Measurements from ENCODE around the gene TASP1. TPM values are rescaled to one million over a fixed set of nuclear protein-coding genes. Genes with fewer than 3 reads are reported as not detected.
"Not testable (repeated sequence)": the region's sequence is repeated elsewhere in the genome, so short reads cannot be mapped to it uniquely, and the experiment has no call there.

The TASP1 gene
- total RNA-seq, 1 experiment from 2014 or later: 19.0 TPM

- Mint-ChIP-seq H3K27me3 (ENCODE audit: insufficient read depth, unreplicated experiment) (no peaks in the 10 kb centered on the region), H3K4me1 (ENCODE audit: insufficient read depth, unreplicated experiment) (peaks cover 6% of the 10 kb centered on the region), H3K27ac (ENCODE audit: low read depth, unreplicated experiment) (no peak overlapping the region), H3K4me3 (ENCODE audit: unreplicated experiment) (no peak overlapping the region), H3K9me3 (ENCODE audit: unreplicated experiment) (no peaks in the 10 kb centered on the region), H3K36me3 (ENCODE audit: insufficient read depth, unreplicated experiment) (peaks cover 28% of the 10 kb centered on the region)
- DNase-seq (ENCODE audit: unreplicated experiment): no peak
- TF ChIP-seq, protein P1, sequence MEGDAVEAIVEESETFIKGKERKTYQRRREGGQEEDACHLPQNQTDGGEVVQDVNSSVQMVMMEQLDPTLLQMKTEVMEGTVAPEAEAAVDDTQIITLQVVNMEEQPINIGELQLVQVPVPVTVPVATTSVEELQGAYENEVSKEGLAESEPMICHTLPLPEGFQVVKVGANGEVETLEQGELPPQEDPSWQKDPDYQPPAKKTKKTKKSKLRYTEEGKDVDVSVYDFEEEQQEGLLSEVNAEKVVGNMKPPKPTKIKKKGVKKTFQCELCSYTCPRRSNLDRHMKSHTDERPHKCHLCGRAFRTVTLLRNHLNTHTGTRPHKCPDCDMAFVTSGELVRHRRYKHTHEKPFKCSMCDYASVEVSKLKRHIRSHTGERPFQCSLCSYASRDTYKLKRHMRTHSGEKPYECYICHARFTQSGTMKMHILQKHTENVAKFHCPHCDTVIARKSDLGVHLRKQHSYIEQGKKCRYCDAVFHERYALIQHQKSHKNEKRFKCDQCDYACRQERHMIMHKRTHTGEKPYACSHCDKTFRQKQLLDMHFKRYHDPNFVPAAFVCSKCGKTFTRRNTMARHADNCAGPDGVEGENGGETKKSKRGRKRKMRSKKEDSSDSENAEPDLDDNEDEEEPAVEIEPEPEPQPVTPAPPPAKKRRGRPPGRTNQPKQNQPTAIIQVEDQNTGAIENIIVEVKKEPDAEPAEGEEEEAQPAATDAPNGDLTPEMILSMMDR (IDR thresholded peaks at IDR 0.05; ENCODE audit: unreplicated experiment): no peak
- BruUV-seq (replicated peaks): no TSS peak
- CTCF ChIA-PET: interaction anchor here (0.6 kb wide), 2 partner anchors 140 to 1345 kb away, joined by 3 to 6 read pairs; no protein-coding TSS in a partner anchor
- intact Hi-C loops (cut with micrococcal nuclease): loop anchor here (10.0 kb wide), 1 partner anchor 142 kb away; no protein-coding TSS in a partner anchor
- POLR2A ChIA-PET: interaction anchor here (0.7 to 1.2 kb wide), 5 partner anchors 14 to 623 kb away, joined by 3 read pairs; no protein-coding TSS in a partner anchor
Observed at GRCh38 chr20:13632431-13632830, 6.3 kb downstream of the TASP1 start.

DNA sequence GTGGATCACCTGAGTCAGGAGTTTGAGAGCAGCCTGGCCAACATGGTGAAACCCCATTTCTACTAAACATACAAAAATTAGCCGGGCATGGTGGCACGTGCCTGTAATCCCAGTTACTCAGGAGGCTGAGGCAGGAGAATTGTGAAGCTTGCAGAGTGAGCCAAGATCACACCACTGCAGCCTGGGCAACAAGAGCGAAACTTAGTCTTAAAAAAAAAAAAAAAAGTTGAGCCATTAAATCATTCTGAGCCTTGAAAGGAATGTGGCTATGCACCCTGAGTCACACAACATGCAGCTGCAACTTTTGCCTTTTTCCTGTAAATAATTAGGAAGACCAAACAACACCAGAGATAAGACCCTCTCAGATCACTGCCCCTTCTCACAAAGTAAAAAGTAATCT, 11.2 kb downstream of the TASP1 start:
- intact Hi-C loops (cut with micrococcal nuclease); H3K9me3 Mint-ChIP-seq (ENCODE audit: unreplicated experiment); DNase-seq (ENCODE audit: unreplicated experiment); H3K4me3 Mint-ChIP-seq (ENCODE audit: unreplicated experiment); H3K4me1 Mint-ChIP-seq (ENCODE audit: insufficient read depth, unreplicated experiment); H3K27ac Mint-ChIP-seq (ENCODE audit: low read depth, unreplicated experiment); BruUV-seq (replicated peaks); CTCF ChIA-PET; H3K27me3 Mint-ChIP-seq (ENCODE audit: insufficient read depth, unreplicated experiment): not testable (repeated sequence)
- POLR2A ChIA-PET: interaction anchor here (0.7 to 1.2 kb wide), 3 partner anchors 61 to 150 kb away, joined by 3 to 4 read pairs (median 3); no protein-coding TSS in a partner anchor
- H3K36me3 Mint-ChIP-seq (ENCODE audit: insufficient read depth, unreplicated experiment): peaks cover 36% of the 10 kb centered on the region

GRCh38 chr20:13626724-13627123, 12.0 kb downstream of the TASP1 start:
- Mint-ChIP-seq H3K9me3 (ENCODE audit: unreplicated experiment) (no peaks in the 10 kb centered on the region), H3K27ac (ENCODE audit: low read depth, unreplicated experiment) (no peak overlapping the region), H3K36me3 (ENCODE audit: insufficient read depth, unreplicated experiment) (peaks cover 40% of the 10 kb centered on the region), H3K4me1 (ENCODE audit: insufficient read depth, unreplicated experiment) (no peaks in the 10 kb centered on the region), H3K27me3 (ENCODE audit: insufficient read depth, unreplicated experiment) (no peaks in the 10 kb centered on the region), H3K4me3 (ENCODE audit: unreplicated experiment) (no peak overlapping the region)
- ChIA-PET CTCF (interaction anchor here (0.6 to 1.5 kb wide), 2 partner anchors 80 to 428 kb away, joined by 3 read pairs; no protein-coding TSS in a partner anchor), POLR2A (interaction anchor here (0.6 kb wide), 1 partner anchor 10 kb away, joined by 3 read pairs; no protein-coding TSS in a partner anchor)
- no TSS peak for BruUV-seq (replicated peaks)
- DNase-seq (ENCODE audit: unreplicated experiment): no peak
- intact Hi-C loops (cut with micrococcal nuclease): no loop called here
- TF ChIP-seq, protein P1 (IDR thresholded peaks at IDR 0.05; ENCODE audit: unreplicated experiment): no peak

DNA sequence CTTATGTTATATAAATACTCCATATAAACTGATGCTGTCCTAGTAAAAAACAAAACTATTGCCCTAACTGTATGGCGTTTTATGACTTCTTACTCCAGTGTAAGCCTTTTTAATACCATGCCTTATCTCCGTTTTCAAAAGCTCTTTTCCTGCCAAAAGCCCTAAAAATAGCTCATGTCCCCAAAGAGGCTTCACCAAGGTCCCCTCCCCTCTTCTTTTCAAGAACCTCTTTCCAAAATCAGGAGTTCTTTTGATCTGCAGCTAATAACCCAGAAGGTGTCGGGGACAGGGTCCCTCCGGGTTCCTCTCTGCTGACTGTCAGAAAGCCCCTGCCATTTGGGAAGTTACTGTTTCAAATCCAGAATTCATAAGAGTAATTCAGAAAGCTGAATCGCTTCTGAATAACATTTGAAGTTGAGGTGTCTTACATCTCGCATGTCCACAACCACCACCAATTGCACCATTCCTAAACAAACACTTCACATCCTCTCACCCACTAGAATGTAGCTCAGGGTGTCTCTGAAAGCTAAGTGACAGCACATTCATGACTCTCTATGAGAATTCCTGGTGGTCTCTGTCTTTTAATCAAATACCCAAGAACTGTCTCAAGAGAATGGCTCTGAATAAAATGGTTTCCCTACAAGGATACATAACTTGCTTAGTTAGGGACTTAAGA, 13.3 kb downstream of the TASP1 start:
- Mint-ChIP-seq H3K9me3 (ENCODE audit: unreplicated experiment) (no peaks in the 10 kb centered on the region), H3K27me3 (ENCODE audit: insufficient read depth, unreplicated experiment) (no peaks in the 10 kb centered on the region), H3K36me3 (ENCODE audit: insufficient read depth, unreplicated experiment) (peaks cover 40% of the 10 kb centered on the region), H3K4me3 (ENCODE audit: unreplicated experiment) (no peak overlapping the region), H3K27ac (ENCODE audit: low read depth, unreplicated experiment) (no peak overlapping the region), H3K4me1 (ENCODE audit: insufficient read depth, unreplicated experiment) (no peaks in the 10 kb centered on the region)
- TF ChIP-seq, protein P1 (IDR thresholded peaks at IDR 0.05; ENCODE audit: unreplicated experiment): no peak
- BruUV-seq (replicated peaks): no TSS peak
- intact Hi-C loops (cut with micrococcal nuclease): no loop called here
- DNase-seq (ENCODE audit: unreplicated experiment): no peak
- ChIA-PET POLR2A (interaction anchor here (1.5 kb wide), 1 partner anchor 12 kb away, joined by 3 read pairs; no protein-coding TSS in a partner anchor), CTCF (interaction anchor here (0.7 to 1.5 kb wide), 2 partner anchors 79 to 167 kb away, joined by 3 to 4 read pairs; no protein-coding TSS in a partner anchor)

- H3K27me3 Mint-ChIP-seq (ENCODE audit: insufficient read depth, unreplicated experiment); BruUV-seq (replicated peaks); H3K9me3 Mint-ChIP-seq (ENCODE audit: unreplicated experiment); H3K4me3 Mint-ChIP-seq (ENCODE audit: unreplicated experiment); intact Hi-C loops (cut with micrococcal nuclease); DNase-seq (ENCODE audit: unreplicated experiment): not testable (repeated sequence)
- ChIA-PET POLR2A (interaction anchor here (0.7 to 1.0 kb wide), 2 partner anchors 9 to 14 kb away, joined by 3 to 4 read pairs; no protein-coding TSS in a partner anchor), CTCF (interaction anchor here (1.3 kb wide), 1 partner anchor 8 kb away, joined by 3 read pairs; no protein-coding TSS in a partner anchor)
- Mint-ChIP-seq H3K36me3 (ENCODE audit: insufficient read depth, unreplicated experiment) (peaks cover 20% of the 10 kb centered on the region), H3K4me1 (ENCODE audit: insufficient read depth, unreplicated experiment) (peaks cover 12% of the 10 kb centered on the region), H3K27ac (ENCODE audit: low read depth, unreplicated experiment) (peak overlapping the region; percentile 54)
Observed at GRCh38 chr20:13619415-13619814, 19.3 kb downstream of the TASP1 start.

- H3K4me3 Mint-ChIP-seq (ENCODE audit: unreplicated experiment); H3K27ac Mint-ChIP-seq (ENCODE audit: low read depth, unreplicated experiment); intact Hi-C loops (cut with micrococcal nuclease); BruUV-seq (replicated peaks); H3K27me3 Mint-ChIP-seq (ENCODE audit: insufficient read depth, unreplicated experiment); H3K9me3 Mint-ChIP-seq (ENCODE audit: unreplicated experiment); DNase-seq (ENCODE audit: unreplicated experiment): not testable (repeated sequence)
- CTCF ChIA-PET: interaction anchor here (0.6 kb wide), 1 partner anchor 48 kb away, joined by 4 read pairs; no protein-coding TSS in a partner anchor
- POLR2A ChIA-PET: interaction anchor here (1.0 kb wide), 1 partner anchor 14 kb away, joined by 3 read pairs; no protein-coding TSS in a partner anchor
- H3K36me3 Mint-ChIP-seq (ENCODE audit: insufficient read depth, unreplicated experiment): peaks cover 20% of the 10 kb centered on the region
- peaks cover 12% of the 10 kb centered on the region for H3K4me1 Mint-ChIP-seq (ENCODE audit: insufficient read depth, unreplicated experiment)
Observed at GRCh38 chr20:13618456-13618855, 20.3 kb downstream of the TASP1 start.

- POLR2A ChIA-PET; H3K27me3 Mint-ChIP-seq (ENCODE audit: insufficient read depth, unreplicated experiment); BruUV-seq (replicated peaks); intact Hi-C loops (cut with micrococcal nuclease); DNase-seq (ENCODE audit: unreplicated experiment); H3K9me3 Mint-ChIP-seq (ENCODE audit: unreplicated experiment); H3K4me3 Mint-ChIP-seq (ENCODE audit: unreplicated experiment); H3K27ac Mint-ChIP-seq (ENCODE audit: low read depth, unreplicated experiment): not testable (repeated sequence)
- Mint-ChIP-seq H3K36me3 (ENCODE audit: insufficient read depth, unreplicated experiment) (peaks cover 14% of the 10 kb centered on the region), H3K4me1 (ENCODE audit: insufficient read depth, unreplicated experiment) (peaks cover 12% of the 10 kb centered on the region)
- CTCF ChIA-PET: interaction anchor here (0.6 kb wide), 1 partner anchor 93 kb away, joined by 3 read pairs; no protein-coding TSS in a partner anchor
Observed at GRCh38 chr20:13617585-13617984, 21.1 kb downstream of the TASP1 start.
